ENCODE measurements around the gene HDAC9.
A peak's percentile ranks its signal among the peaks of the same experiment; 100 is the strongest.

Gene HDAC9

GRCh38 chr7:18558503-18558902, 63.0 kb downstream of the HDAC9 start:
- no peak for DNase-seq (ENCODE audit: low read depth)

DNA sequence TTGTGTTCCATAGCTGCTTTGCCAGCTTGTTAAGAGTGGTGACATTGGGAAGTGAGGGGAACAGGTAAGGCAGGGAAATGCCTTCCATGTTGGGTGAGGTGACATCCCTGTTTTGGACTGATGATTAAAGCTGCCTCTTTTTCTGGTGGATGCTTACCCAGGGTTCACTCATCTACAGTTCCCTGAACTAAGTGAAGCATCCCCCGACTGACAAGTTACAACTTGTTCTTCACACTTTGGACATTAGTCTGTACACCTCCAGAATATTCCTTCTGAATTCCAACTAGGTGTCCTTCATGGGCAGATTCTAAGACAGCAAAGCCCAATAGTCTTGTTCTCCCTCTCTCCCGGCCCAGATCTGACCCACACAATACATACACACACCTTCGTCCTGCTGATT, 63.4 kb downstream of the HDAC9 start:
- no peak for DNase-seq (ENCODE audit: low read depth)

DNA sequence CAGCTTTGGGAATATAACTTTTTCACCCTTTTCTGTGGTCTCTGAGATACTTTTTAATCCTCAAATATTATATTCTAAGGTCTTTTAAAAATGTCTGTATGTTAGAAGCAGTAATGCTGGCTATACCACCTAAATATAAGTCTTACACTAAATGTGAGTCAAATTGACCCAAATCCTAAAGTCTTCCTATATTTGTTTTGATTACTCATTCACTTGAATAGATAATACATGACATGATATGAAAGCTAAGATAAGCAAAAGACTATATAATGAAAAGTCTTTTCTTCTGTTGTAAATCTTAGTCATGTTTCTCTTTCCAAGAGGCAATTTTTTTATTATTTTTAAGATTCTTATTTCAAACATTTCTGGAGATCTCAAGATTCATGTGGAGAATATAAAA, 64.2 kb downstream of the HDAC9 start:
- no peak for DNase-seq (ENCODE audit: low read depth)

GRCh38 chr7:18564779-18565178, 69.2 kb downstream of the HDAC9 start:
- DNase-seq (ENCODE audit: low read depth): no peak

- DNase-seq (ENCODE audit: low read depth): no peak
Observed at GRCh38 chr7:18565337-18565736, 69.8 kb downstream of the HDAC9 start.

DNA sequence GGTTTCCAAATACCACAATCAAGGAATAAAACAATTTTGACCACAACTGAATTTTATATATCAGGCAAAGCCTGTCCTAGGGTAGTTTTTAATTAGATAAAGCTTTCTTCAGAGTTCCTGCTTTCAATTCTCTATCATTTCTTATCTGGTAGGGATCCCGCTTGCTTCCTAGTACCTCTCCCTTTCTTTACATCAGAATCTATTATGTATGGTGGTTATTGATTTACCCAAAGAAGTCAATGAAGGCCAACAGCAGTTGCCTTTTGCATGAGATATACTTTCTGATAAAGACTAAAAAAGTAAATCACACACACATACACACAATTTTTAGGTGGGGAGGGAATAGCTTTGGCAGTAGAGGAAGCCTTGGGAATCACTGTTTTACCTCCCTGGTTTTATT, 70.7 kb downstream of the HDAC9 start:
- no peak for DNase-seq (ENCODE audit: low read depth)

DNA sequence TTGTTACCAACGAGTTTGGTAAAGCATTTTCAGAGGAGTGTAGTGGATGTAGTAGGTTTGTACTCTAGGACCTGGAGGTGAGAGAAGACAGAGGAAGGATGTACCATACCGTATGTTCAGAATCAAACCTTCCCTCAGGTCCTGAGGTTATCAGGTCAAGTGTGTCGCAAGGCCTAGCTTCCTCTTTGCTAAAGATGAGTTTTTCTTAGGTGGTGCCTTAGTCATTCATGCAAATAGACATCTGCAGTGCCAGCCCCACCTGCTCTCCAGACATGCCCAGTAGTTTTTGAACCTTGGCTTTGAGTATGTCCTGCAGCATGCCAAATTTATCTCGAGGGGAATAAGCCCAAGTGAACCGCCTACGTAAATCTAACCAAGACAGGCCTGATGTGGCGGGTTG, 71.3 kb downstream of the HDAC9 start:
- DNase-seq (ENCODE audit: low read depth): no peak

DNA sequence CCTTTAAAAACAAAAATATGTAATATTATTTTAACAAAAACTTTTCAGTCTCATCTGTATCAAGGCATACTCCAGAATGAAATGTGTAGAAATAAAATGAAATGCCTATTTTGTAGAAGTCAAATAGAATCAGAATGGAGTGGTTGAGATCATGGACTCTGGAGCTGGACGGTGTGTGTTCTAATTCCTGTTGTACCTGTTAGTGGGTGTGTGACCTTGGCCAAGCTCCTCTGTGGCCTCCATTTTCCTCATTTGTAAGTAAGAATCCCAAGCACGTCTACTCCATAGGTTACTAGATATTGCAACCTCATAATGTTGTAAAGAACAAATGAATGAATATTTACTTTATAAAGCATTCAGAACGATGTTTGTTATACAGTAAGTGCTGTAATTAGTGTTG, 74.9 kb downstream of the HDAC9 start:
- no peak for DNase-seq (ENCODE audit: low read depth)

DNA sequence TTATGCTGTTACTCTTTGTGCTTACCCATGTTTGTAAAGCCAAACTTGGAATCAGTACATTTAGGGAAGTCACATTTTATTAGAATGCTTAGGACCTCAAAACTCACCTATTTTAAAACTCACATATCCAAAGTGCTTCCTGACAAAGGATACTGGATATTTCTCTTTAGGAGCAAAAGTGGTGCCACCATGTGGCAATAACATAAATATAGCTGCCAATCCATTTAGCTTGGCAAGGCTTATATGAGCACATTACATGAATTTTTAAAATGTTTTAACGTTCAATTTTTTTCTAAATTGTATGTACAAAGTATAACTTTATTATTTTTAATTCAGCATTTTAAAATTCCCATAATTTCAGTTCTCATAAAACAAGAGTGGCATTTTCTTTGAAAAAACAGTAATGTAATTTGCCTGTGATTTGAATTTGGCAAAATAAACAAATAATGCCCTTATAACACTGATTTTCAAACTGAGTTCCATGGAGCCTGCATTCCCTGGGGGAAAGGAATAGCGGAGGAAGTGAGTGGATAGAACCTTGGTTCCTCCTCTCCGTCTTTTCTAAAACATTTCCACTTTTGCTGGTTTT, 75.4 kb downstream of the HDAC9 start:
- peak; percentile 41 for DNase-seq (ENCODE audit: low read depth)

DNA sequence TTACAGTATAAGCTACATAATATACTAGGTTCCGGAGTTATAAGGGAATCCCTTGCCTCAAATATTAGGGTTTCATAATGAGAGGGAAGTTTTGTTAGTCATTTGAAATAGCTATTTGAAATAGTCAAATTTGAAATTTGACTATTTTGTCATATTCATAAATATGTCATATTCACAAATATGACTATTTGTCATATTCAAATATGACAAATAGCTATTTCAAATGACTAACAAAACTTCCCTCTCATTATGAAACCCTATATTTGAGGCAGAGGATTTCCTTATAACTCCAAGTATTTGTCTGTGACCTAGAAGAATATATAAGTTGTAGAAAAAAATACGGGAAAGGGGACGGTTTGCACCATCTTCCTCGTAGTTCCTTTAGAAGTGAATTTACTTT, 76.6 kb downstream of the HDAC9 start:
- DNase-seq (ENCODE audit: low read depth): no peak

GRCh38 chr7:18572885-18573284, 77.3 kb downstream of the HDAC9 start:
- no peak for DNase-seq (ENCODE audit: low read depth)

DNA sequence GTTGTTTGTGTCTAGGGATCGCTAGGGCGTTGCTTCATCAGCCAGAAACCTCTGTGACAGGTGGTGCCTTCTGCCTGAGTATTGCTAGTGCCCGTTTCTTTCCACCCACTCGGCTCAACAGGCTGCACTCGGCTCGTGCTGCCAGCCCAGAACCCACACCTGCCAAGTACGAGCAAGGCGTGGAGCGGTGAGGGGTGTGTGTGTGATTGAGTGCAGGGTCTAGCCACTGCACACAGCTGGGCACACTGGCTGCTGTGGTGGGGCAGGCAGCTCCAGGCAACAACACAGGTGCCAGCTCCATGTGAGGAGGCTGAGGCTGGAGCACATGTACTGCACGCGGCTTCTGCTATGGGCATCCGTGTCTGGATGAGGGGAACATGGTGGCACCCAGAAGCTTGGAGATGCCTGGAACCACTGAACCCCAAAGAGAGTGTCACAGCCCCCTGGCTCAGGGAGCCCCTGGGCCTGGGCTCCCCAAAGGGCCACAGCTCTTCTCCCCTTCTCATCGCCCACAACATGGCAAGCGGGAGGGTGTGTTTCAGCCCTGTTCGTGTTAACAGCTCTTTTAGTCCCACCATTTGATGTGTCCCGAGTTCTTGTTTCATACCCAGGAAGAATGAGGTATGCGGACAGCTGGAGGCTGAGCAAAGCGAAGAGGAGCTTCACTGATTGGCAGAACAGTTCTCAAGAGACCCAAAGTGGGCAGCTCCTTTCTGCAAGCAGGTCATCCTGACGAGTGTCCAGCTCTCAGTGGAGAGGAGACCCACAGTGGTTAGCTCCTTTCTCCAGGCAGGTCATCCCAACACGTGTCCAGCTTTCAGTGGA, 78.1 kb downstream of the HDAC9 start:
- no peak for DNase-seq (ENCODE audit: low read depth)

DNA sequence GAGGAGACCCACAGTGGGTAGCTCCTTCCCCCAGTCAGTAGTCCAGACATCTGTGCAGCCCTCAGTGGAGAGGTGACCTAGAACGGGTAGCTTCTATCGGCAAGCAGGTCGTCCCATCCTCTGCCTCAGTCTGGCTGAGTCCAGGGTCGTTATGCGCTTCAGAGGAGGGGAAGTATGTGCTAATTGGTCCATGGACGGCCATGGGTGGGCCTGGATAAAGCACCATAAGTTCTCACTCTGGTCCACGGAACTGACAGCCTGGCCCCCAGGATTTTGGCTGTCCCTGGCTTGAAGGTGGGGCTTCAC, 78.6 kb downstream of the HDAC9 start:
- no peak for DNase-seq (ENCODE audit: low read depth)

DNA sequence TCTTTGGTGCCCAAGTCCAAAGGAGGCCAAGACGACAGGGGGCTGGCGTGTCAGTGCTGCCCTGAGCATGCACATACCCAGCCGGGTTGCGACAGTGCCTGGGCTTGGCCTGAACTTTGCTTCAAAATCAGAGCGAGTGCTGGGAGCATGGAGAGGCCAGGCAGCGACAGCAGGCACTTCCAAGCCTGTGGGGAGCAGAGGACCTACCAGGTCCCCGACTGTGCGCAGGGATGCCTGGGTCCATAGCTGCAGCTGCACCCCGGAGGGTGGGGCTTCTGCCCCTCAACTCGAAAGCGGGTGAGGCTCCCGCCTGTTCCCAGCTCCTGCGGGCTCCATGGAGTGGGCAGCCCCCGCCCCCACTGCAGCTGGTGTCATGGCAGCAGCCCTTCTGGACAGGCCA, 79.1 kb downstream of the HDAC9 start:
- no peak for DNase-seq (ENCODE audit: low read depth)

DNA sequence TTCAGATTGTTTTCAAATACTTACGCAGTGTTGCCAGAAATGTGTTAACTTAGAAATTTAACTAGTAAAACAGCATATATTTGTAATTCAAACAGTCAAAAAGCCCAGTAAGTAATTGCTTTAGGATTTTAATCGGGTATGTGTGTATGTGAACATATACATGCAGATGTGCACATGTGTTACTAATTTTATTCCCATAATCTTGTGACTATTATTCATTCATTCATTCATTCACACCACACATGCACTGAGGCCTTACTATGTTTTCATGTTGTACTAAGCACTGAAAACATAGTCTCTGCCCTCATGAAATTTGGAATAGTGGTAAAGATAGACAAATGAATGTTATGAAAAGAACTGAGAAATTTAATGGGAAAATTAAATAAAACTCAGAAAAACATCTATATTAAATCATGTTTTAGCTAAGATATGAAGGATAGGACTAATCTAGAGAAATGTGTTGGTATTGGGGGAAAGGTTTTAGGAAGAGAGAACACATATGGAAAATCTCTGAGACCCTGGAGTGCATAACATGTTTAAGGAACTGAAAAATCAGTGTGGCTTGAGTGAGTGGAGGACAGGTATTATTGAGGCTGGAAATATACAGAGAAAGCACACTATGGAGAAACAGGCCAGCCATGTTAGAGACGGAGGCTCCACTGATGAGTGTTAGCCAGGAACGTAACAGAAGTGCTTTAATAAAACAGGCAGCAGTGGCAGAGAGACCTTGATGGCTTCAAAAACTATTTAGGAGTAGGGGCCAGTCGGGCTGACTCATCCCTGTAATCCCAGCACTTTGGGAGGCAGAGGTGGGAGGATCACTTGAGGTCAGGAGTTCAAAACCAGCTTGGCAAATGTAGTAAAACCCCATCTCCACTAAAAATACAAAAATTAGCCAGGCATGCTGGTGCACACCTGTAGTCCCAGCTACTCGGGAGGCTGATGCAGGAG, 80.3 kb downstream of the HDAC9 start:
- DNase-seq (ENCODE audit: low read depth): no peak

DNA sequence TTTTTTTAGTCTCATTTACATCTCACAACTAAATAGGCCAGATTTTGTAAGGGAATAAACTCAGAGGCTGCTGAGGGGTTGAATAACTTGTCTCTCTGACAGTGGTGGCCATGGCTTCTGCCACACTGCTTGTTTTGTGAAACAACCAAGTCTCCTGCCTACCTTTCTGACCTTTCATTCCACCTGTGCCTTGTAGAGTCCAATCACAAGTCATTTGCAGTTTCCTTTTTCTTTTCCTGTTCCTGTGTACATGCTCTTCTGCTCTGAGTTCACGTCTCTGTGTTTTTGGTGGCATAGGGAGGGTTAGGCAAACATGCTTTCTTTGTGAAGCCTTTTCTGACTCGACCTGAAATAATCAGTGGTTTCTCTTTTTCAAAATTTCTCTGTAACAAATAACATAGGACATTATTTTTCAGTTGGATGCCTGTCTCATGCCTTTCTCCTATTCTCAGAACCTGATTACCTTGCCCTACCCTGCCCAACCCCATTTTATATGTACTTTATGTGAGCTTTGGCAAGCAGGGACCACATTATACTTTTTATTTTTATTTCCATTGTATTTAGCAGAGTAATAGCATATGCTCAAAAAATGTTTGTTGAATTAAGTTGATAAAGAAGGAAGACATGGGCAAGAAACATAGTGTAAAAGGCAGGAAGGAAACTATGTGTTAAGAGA, 81.7 kb downstream of the HDAC9 start:
- DNase-seq (ENCODE audit: low read depth): no peak

- DNase-seq (ENCODE audit: low read depth): no peak
Observed at GRCh38 chr7:18579698-18580097, 84.1 kb downstream of the HDAC9 start.

- DNase-seq (ENCODE audit: low read depth): no peak
Observed at GRCh38 chr7:18580950-18581349, 85.4 kb downstream of the HDAC9 start.

DNA sequence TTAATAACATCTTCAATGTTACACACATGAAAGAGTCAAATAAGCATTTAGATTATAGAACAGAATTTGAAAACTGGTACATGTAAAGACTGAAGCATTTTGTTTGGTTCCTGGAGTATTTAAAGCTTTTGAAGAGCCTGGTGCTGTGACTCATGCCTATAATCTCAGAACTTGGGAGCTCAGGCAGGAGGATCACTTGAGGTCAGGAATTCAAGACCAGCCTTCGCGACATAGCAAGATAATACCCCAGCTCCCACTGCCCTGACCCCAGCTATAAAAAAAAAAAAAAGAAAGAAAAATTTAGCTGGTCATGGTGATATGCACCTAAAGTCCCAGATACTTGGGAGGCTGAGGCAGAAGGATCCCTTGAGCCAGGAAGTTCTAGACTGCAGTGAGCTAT, 87.8 kb downstream of the HDAC9 start:
- peak; percentile 68 for DNase-seq (ENCODE audit: low read depth)

GRCh38 chr7:18590241-18590640, 94.7 kb downstream of the HDAC9 start:
- DNase-seq (ENCODE audit: low read depth): no peak

- DNase-seq (ENCODE audit: low read depth): peak; percentile 70
Observed at GRCh38 chr7:18590744-18591340, 95.3 kb downstream of the HDAC9 start.

Measured in iris pigment epithelial cell (primary cell).